NB4 (cell line): ENCODE data around the gene LRG1.
A peak's percentile ranks its signal among the peaks of the same experiment; 100 is the strongest.

Source experiments
- DNase-seq: peaks from one replicate; pipeline ENCODE4 v3.0.0; 2010; ENCODE audit warnings: low read depth
- H3K4me3 ChIP-seq: one replicate; pipeline ENCODE4 v1.5.1; 2011; ENCODE audit warnings: mild to moderate bottlenecking, low read depth, low read length, moderate library complexity
- CTCF ChIP-seq: IDR thresholded peaks from one replicate; pipeline ENCODE4 v1.5.1; 2012; ENCODE audit warnings: low read depth, low read length
- MYC ChIP-seq: IDR thresholded peaks from 2 replicates; pipeline ENCODE4 v1.6.1; 2011; ENCODE audit warnings: low read depth, low read length
- POLR2A ChIP-seq: IDR thresholded peaks from 2 replicates; pipeline ENCODE4 v1.6.1; 2011; ENCODE audit warnings: mild to moderate bottlenecking; ENCODE audit not compliant: insufficient read length; ENCODE audit errors: extremely low read depth
- TF ChIP-seq, protein P1 (sequence below): IDR thresholded peaks from 2 replicates; pipeline ENCODE4 v1.6.1; 2011; ENCODE audit warnings: low read depth, low read length

The LRG1 gene

GRCh38 chr19:4557971-4558941 lies 18.4 kb upstream of the LRG1 start:
- no peak for DNase-seq
- H3K4me3 ChIP-seq, result no peak overlapping the region
- TF ChIP-seq CTCF (peak; percentile 73), MYC (no peak)

DNA sequence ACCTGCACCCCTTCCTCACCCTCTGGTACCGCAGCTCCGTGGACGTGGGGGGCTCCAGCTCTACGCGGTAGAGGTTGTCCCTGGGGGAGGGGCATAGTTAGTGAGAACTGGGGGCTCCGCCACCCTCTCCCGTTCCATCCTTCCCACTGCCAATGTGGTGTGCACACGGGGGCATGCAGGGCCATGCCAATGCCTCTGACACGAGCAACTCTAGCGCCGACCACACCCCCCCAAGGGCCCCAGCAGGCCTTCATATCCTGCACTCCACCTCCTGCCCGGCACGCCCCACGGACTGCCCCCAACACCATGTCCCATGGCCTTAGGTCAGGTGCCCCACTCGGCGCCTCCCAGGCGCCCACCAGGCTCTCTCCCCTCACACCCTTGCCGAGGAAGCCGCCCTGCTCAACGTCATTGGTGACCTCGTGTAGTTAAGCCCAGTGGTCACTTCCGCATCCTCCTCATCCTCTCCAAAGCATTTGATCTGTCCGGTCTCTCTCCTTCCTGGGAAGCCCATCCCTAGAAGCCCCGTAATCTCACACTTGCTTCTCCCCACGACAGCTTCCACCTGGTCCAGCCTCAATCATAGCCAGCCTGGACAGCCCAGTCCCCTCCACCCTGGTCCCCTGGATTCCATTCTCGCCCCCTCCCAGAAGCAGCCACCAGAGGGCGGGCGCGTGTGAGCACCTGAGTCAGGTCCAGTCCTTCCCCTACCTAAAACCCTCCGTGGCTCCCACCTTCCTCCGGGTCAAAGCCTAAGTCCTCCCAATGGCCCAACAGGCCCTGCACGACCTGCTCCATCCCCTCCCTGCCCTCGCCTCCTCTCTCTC lies 17.5 kb upstream of the LRG1 start:
- no peak for DNase-seq

GRCh38 chr19:4556597-4557127 lies 16.8 kb upstream of the LRG1 start:
- TF ChIP-seq MYC (no peak), POLR2A (no peak), CTCF (no peak)
- TF ChIP-seq, protein P1, sequence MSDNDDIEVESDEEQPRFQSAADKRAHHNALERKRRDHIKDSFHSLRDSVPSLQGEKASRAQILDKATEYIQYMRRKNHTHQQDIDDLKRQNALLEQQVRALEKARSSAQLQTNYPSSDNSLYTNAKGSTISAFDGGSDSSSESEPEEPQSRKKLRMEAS, result no peak
- DNase-seq, result peak; percentile 64
- H3K4me3 ChIP-seq, result no peak overlapping the region

More for the DNA sequence above, 17.5 kb upstream of the LRG1 start:
- H3K4me3 ChIP-seq, result no peak overlapping the region
- TF ChIP-seq CTCF, result peak; percentile 61
- TF ChIP-seq POLR2A, result no peak

GRCh38 chr19:4555657-4556561 lies 16.1 kb upstream of the LRG1 start:
- peak; percentile 64 for DNase-seq
- TF ChIP-seq MYC, result no peak
- TF ChIP-seq, protein P1, result no peak
- no peak for TF ChIP-seq POLR2A
- no peak for TF ChIP-seq CTCF
- no peak overlapping the region for H3K4me3 ChIP-seq

GRCh38 chr19:4554717-4555116 lies 14.9 kb upstream of the LRG1 start:
- no peak for TF ChIP-seq MYC
- H3K4me3 ChIP-seq, result no peak overlapping the region
- no peak for DNase-seq

DNA sequence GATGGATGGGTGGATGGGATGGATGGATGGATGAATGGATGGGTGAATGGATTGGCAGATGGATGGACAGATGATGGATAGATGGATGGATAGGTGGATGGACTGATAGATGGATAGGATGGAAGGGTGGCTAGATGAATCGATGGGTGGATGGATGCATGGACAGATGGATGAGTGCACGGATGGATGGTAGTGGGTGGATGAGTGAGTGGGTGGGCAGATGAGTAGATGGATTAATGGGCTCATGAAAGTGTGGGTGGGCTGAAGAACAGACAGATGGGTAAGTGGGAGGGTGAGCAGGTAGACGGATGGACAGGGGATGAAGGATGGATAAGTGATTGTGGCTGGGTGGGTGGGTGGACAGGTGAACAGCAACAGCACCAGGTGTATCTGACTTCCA lies 13.9 kb upstream of the LRG1 start:
- H3K4me3 ChIP-seq, result no peak overlapping the region
- DNase-seq, result no peak
- no peak for TF ChIP-seq MYC
- TF ChIP-seq, protein P1, result no peak
- no peak for TF ChIP-seq POLR2A
- TF ChIP-seq CTCF, result no peak
